IMR-90 (cell line): Measurements from ENCODE around the gene APLF. TPM values are rescaled to one million over a fixed set of nuclear protein-coding genes. Genes with fewer than 3 reads are reported as not detected.

Experiments used
- ATAC-seq: fragments of 200-7000 bp; cut with Tn5 transposase; 2 replicates; pipeline ENCODE4 v1.9.1; 2020; ENCODE audit warnings: low read depth, mild to moderate bottlenecking, moderate library complexity
- BruUV-seq: library from RNA; stranded (reverse); fragments of 400-500 nt; replicated peaks from 2 replicates; lab custom pipeline; 2021; lab: Mats Ljungman, UMichigan
- CTCF ChIA-PET: fragments of 300-600 bp; formaldehyde crosslinking; extraction: SDS; loops from one replicate; lab custom pipeline; 2021; ENCODE audit warnings: antibody characterized with exemption; lab: Yijun Ruan, JAX
- POLR2A ChIA-PET: fragments of 300-600 bp; sonication (Branson Sonifier 250); formaldehyde crosslinking; loops from one replicate; lab custom pipeline; 2022; ENCODE audit warnings: antibody characterized with exemption; ENCODE audit not compliant: unreplicated experiment; lab: Charles Lee
- DNase-seq: peaks from one replicate; pipeline ENCODE4 v3.0.0; 2013
- H2AFZ ChIP-seq: replicated peaks from 2 replicates; pipeline ENCODE3; 2013; ENCODE audit warnings: low read length, mild to moderate bottlenecking; ENCODE audit not compliant: poor library complexity
- H2AK5ac ChIP-seq: 2 replicates; pipeline ENCODE4 v1.6.1; 2013; ENCODE audit warnings: low read depth, low read length, inconsistent platforms
- H2AK9ac ChIP-seq: replicated peaks from 2 replicates; pipeline ENCODE3; 2013; ENCODE audit warnings: mild to moderate bottlenecking, low read depth, low read length, moderate library complexity; ENCODE audit not compliant: poor library complexity
- H2BK120ac ChIP-seq: 2 replicates; pipeline ENCODE4 v1.6.1; 2013; ENCODE audit warnings: low read depth, low read length, inconsistent platforms
- H2BK15ac ChIP-seq: 3 replicates; pipeline ENCODE4 v1.6.1; 2013; ENCODE audit warnings: low read depth, low read length, inconsistent platforms
- H2BK20ac ChIP-seq: 2 replicates; pipeline ENCODE4 v1.6.1; 2013; ENCODE audit warnings: low read depth, mild to moderate bottlenecking, inconsistent platforms, low read length, moderate library complexity
- H2BK5ac ChIP-seq: 2 replicates; pipeline ENCODE4 v1.6.1; 2013; ENCODE audit warnings: mild to moderate bottlenecking, low read depth, low read length, inconsistent platforms; ENCODE audit not compliant: poor library complexity, severe bottlenecking
- H3K14ac ChIP-seq: replicated peaks from 2 replicates; pipeline ENCODE4 v1.6.1; 2013; ENCODE audit warnings: low read depth, low read length, inconsistent platforms
- H3K18ac ChIP-seq: 2 replicates; pipeline ENCODE4 v1.6.1; 2013; ENCODE audit warnings: low read depth, low read length, control low read depth
- H3K23ac ChIP-seq: 2 replicates; pipeline ENCODE4 v1.6.1; 2013; ENCODE audit warnings: low read depth, low read length, inconsistent platforms
- H3K27ac ChIP-seq: 2 replicates; pipeline ENCODE4 v1.5.1; 2013; ENCODE audit warnings: mild to moderate bottlenecking, control low read depth, low read length; ENCODE audit not compliant: insufficient read depth
- H3K27me3 ChIP-seq: 2 replicates; pipeline ENCODE4 v1.6.1; 2013; ENCODE audit warnings: low read length; ENCODE audit not compliant: control insufficient read depth, insufficient read depth
- H3K36me3 ChIP-seq: 2 replicates; pipeline ENCODE4 v1.6.1; 2013; ENCODE audit warnings: low read length, mixed read lengths; ENCODE audit not compliant: control insufficient read depth, insufficient read depth
- H3K4ac ChIP-seq: 2 replicates; pipeline ENCODE4 v1.6.1; 2013; ENCODE audit warnings: low read depth, low read length, inconsistent platforms
- H3K4me1 ChIP-seq: 2 replicates; pipeline ENCODE4 v1.6.1; 2013; ENCODE audit warnings: low read length, mixed read lengths; ENCODE audit not compliant: control insufficient read depth, insufficient read depth
- H3K4me2 ChIP-seq: 2 replicates; pipeline ENCODE4 v1.6.1; 2013; ENCODE audit warnings: low read depth, mild to moderate bottlenecking, control low read depth, low read length, moderate library complexity
- H3K4me3 ChIP-seq: 2 replicates; pipeline ENCODE4 v1.5.1; 2013; ENCODE audit warnings: low read depth, mild to moderate bottlenecking, control low read depth, low read length, moderate library complexity; ENCODE audit not compliant: insufficient read depth
- H3K56ac ChIP-seq: 2 replicates; pipeline ENCODE4 v1.6.1; 2013; ENCODE audit warnings: low read length, inconsistent platforms; ENCODE audit not compliant: insufficient read depth; ENCODE audit errors: extremely low read depth
- H3K79me1 ChIP-seq, 2 experiments: 2 replicates each; pipeline ENCODE4 v1.6.1; 2013; ENCODE audit warnings: low read length in 2 of 2, inconsistent platforms in 1 of 2, low read depth in 1 of 2
- H3K9ac ChIP-seq: 2 replicates; pipeline ENCODE4 v1.6.1; 2013; ENCODE audit warnings: low read depth, low read length, control low read depth
- H3K9me1 ChIP-seq: 2 replicates; pipeline ENCODE4 v1.6.1; 2013; ENCODE audit warnings: low read length, inconsistent platforms; ENCODE audit not compliant: insufficient read depth
- H3K9me3 ChIP-seq: 2 replicates; pipeline ENCODE4 v1.6.1; 2013; ENCODE audit warnings: low read length; ENCODE audit not compliant: control insufficient read depth, insufficient read depth
- H4K20me1 ChIP-seq: 2 replicates; pipeline ENCODE4 v1.6.1; 2013; ENCODE audit warnings: low read length, inconsistent platforms; ENCODE audit not compliant: insufficient read depth
- H4K5ac ChIP-seq: 2 replicates; pipeline ENCODE4 v1.6.1; 2013; ENCODE audit warnings: mild to moderate bottlenecking, low read depth, low read length, control low read depth
- H4K8ac ChIP-seq, 2 experiments: 2 replicates each; pipeline ENCODE4 v1.6.1; 2013; ENCODE audit warnings: low read depth in 2 of 2, low read length in 2 of 2, control low read depth in 1 of 2, inconsistent platforms in 1 of 2
- H4K91ac ChIP-seq: 2 replicates; pipeline ENCODE4 v1.6.1; 2013; ENCODE audit warnings: low read depth, low read length, inconsistent platforms; ENCODE audit not compliant: insufficient read depth
- BHLHE40 ChIP-seq: fragments of 150-350 bp; IDR thresholded peaks from 2 replicates; pipeline ENCODE4 v1.6.1; 2016; ENCODE audit warnings: mild to moderate bottlenecking, low read depth, low read length
- CHD1 ChIP-seq: IDR thresholded peaks from 2 replicates; pipeline ENCODE4 v1.6.1; 2012; ENCODE audit warnings: low read depth, low read length, improper control_type of control experiment
- FOS ChIP-seq: fragments of 150-350 bp; IDR thresholded peaks from 2 replicates; pipeline ENCODE4 v1.6.1; 2016; ENCODE audit warnings: low read depth, low read length
- MAFK ChIP-seq: IDR thresholded peaks from 2 replicates; pipeline ENCODE4 v1.6.1; 2012; ENCODE audit warnings: low read depth, low read length, improper control_type of control experiment
- MAZ ChIP-seq: IDR thresholded peaks from 2 replicates; pipeline ENCODE4 v1.6.1; 2012; ENCODE audit warnings: low read depth, mild to moderate bottlenecking, low read length, improper control_type of control experiment, moderate library complexity, borderline replicate concordance
- MXI1 ChIP-seq: IDR thresholded peaks from 2 replicates; pipeline ENCODE4 v1.6.1; 2012; ENCODE audit warnings: low read depth, mild to moderate bottlenecking, low read length, moderate library complexity, borderline replicate concordance
- NFE2L2 ChIP-seq: fragments of 150-350 bp; IDR thresholded peaks from 2 replicates; pipeline ENCODE4 v1.6.1; 2016; ENCODE audit warnings: low read depth, mild to moderate bottlenecking, low read length
- POLR2A ChIP-seq: IDR thresholded peaks from 2 replicates; pipeline ENCODE4 v1.6.1; 2012; ENCODE audit warnings: mild to moderate bottlenecking, low read depth, low read length
- RAD21 ChIP-seq: IDR thresholded peaks from 2 replicates; pipeline ENCODE4 v1.6.1; 2012; ENCODE audit warnings: low read length, improper control_type of control experiment
- RFX5 ChIP-seq: IDR thresholded peaks from 2 replicates; pipeline ENCODE4 v1.8.0; 2012; ENCODE audit warnings: low read depth, mild to moderate bottlenecking, low read length, moderate library complexity
- SMC3 ChIP-seq: fragments of 150-350 bp; IDR thresholded peaks from 2 replicates; pipeline ENCODE4 v1.6.1; 2016; ENCODE audit warnings: low read depth, mild to moderate bottlenecking, antibody characterized with exemption, low read length, moderate library complexity
- WGBS, 2 experiments: methylation state at CpG; one replicate each; pipeline versions ENCODE4 v1.1.5 to v1.1.7; 2013; ENCODE audit warnings: missing lambda C conversion rate in 2 of 2; ENCODE audit not compliant: insufficient read length in 1 of 2; ENCODE audit errors: extremely low coverage in 2 of 2; 5-methylcytosine and 5-hydroxymethylcytosine counted together
- dilution Hi-C: fragments of 300-500 bp; cut with HindIII; formaldehyde crosslinking; loops from one replicate; pipeline ENCODE4 v1.14.3; 2018; ENCODE audit warnings: low sequenced_read_pairs; ENCODE audit not compliant: unreplicated experiment
- in situ Hi-C: fragments of 300-500 bp; cut with MboI; formaldehyde crosslinking; loops from 3 replicates; pipeline ENCODE4 v1.14.3; 2019; ENCODE audit warnings: low sequenced_read_pairs, inconsistent platforms, mixed read lengths
- intact Hi-C: fragments of 100-400 bp; cut with micrococcal nuclease; formaldehyde crosslinking; loops from 2 replicates; pipeline ENCODE4 v1.10.0; 2022
- polyA plus RNA-seq, 3 experiments: library from polyadenylated mRNA; depleted of rRNA; stranded (reverse); fragments of >200 nt; gene quantifications; 2 replicates each; pipeline ENCODE4 v1.2.3, GENCODE V29; 2012; ENCODE audit warnings: low replicate concordance in 1 of 3
- total RNA-seq: library from RNA; depleted of rRNA; stranded (reverse); fragments of >200 nt; gene quantifications from 2 replicates; pipeline ENCODE4 v1.2.3, GENCODE V29; 2012
- TF ChIP-seq, protein P1 (sequence below): fragments of 150-350 bp; IDR thresholded peaks from 2 replicates; pipeline ENCODE4 v1.6.1; 2017; ENCODE audit warnings: mild to moderate bottlenecking, antibody characterized with exemption, low read length, low read depth
- TF ChIP-seq, protein P2 (sequence below): conservative IDR thresholded peaks from 2 replicates; pipeline ENCODE4 v1.5.1; 2012; ENCODE audit warnings: mild to moderate bottlenecking, low read depth, low read length, improper control_type of control experiment
- TF ChIP-seq, protein P3 (sequence below): fragments of 150-350 bp; IDR thresholded peaks from 2 replicates; pipeline ENCODE4 v1.6.1; 2016; ENCODE audit warnings: low read depth, mild to moderate bottlenecking, low read length, moderate library complexity, borderline replicate concordance

Gene APLF
- total and polyA plus RNA-seq, 2 of the 4 experiments (the other 2 are of a cell fraction): 1.5 to 2.3 TPM

DNA sequence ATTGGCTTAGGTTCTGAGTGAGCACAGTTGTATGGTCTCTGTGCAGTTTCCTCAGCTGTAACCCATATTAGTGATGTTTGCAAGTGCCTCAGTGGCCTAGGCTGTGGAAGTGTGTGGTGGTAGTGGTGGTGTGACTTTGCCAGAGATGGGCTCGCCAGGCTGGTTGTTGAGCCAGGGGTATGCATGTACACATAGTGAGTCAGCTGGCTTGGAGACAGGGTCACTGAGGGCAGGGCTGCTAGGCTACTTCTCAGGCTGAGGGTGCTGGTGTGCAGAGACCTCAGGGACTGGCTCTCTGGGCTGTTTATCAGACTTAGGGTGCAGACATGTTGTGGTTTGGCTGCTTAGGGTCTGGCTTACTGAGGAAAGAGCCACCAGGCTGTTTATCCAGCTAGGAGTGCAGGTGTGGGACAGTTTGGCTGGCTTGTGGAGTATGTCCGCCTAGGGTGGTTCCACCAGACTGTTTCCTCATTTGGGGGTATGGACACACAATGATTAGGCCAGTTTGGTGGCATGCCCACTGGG is 15.0 kb downstream of the APLF start:
- CTCF ChIA-PET: interaction anchor here (1.9 kb wide), 1 partner anchor 443 kb away, joined by 6 read pairs; no protein-coding TSS in a partner anchor
- Histone ChIP-seq H3K27me3 (no peaks in the 10 kb centered on the region), H2AFZ (no peak overlapping the region), H4K91ac (no peak overlapping the region), H3K9me1 (peaks cover 5% of the 10 kb centered on the region; the same call in 1 of the 2 replicates), H2AK5ac (no peak overlapping the region), H3K4ac (no peak overlapping the region), H2AK9ac (no peak overlapping the region), H4K20me1 (no peaks in the 10 kb centered on the region), H3K14ac (no peak overlapping the region), H2BK120ac (no peak overlapping the region), H3K9me3 (no peaks in the 10 kb centered on the region), H3K4me2 (no peak overlapping the region), H3K9ac (no peak overlapping the region), H3K4me1 (peaks cover 3% of the 10 kb centered on the region), H2BK5ac (no peak overlapping the region), H3K27ac (no peak overlapping the region), H2BK15ac (no peak overlapping the region), H3K79me1 (peaks cover 0 to 10% of the 10 kb centered on the region in 2 experiments; a peak in 2 of 4 replicates), H3K4me3 (no peak overlapping the region), H3K56ac (no peak overlapping the region), H3K36me3 (no peaks in the 10 kb centered on the region), H2BK20ac (no peak overlapping the region), H4K5ac (no peak overlapping the region), H3K18ac (no peak overlapping the region), H3K23ac (no peak overlapping the region), H4K8ac (no peak overlapping the region)
- WGBS, 2 experiments: 100% methylated on average over 1 of the region's 2 CpGs; no CpG with 5 or more reads in 1 of the 2 experiments
- BruUV-seq: no TSS peak
- dilution Hi-C loops: no loop called here
- in situ Hi-C loops: loop anchor here (25.0 kb wide), 1 partner anchor 105 kb away; no protein-coding TSS in a partner anchor
- POLR2A ChIA-PET: no interaction called here
- no peak for ATAC-seq
- DNase-seq: no peak
- TF ChIP-seq SMC3: no peak
- TF ChIP-seq, protein P1, sequence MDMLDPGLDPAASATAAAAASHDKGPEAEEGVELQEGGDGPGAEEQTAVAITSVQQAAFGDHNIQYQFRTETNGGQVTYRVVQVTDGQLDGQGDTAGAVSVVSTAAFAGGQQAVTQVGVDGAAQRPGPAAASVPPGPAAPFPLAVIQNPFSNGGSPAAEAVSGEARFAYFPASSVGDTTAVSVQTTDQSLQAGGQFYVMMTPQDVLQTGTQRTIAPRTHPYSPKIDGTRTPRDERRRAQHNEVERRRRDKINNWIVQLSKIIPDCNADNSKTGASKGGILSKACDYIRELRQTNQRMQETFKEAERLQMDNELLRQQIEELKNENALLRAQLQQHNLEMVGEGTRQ: no peak
- no peak for TF ChIP-seq RFX5
- TF ChIP-seq MAFK: no peak
- TF ChIP-seq, protein P2, sequence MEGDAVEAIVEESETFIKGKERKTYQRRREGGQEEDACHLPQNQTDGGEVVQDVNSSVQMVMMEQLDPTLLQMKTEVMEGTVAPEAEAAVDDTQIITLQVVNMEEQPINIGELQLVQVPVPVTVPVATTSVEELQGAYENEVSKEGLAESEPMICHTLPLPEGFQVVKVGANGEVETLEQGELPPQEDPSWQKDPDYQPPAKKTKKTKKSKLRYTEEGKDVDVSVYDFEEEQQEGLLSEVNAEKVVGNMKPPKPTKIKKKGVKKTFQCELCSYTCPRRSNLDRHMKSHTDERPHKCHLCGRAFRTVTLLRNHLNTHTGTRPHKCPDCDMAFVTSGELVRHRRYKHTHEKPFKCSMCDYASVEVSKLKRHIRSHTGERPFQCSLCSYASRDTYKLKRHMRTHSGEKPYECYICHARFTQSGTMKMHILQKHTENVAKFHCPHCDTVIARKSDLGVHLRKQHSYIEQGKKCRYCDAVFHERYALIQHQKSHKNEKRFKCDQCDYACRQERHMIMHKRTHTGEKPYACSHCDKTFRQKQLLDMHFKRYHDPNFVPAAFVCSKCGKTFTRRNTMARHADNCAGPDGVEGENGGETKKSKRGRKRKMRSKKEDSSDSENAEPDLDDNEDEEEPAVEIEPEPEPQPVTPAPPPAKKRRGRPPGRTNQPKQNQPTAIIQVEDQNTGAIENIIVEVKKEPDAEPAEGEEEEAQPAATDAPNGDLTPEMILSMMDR: no peak
- no peak for TF ChIP-seq POLR2A
- TF ChIP-seq CHD1: no peak
- no peak for TF ChIP-seq RAD21
- no peak for TF ChIP-seq NFE2L2
- TF ChIP-seq, protein P3, sequence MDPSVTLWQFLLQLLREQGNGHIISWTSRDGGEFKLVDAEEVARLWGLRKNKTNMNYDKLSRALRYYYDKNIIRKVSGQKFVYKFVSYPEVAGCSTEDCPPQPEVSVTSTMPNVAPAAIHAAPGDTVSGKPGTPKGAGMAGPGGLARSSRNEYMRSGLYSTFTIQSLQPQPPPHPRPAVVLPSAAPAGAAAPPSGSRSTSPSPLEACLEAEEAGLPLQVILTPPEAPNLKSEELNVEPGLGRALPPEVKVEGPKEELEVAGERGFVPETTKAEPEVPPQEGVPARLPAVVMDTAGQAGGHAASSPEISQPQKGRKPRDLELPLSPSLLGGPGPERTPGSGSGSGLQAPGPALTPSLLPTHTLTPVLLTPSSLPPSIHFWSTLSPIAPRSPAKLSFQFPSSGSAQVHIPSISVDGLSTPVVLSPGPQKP: no peak
- no peak for TF ChIP-seq BHLHE40
- no peak for TF ChIP-seq MXI1
- no peak for TF ChIP-seq FOS
- TF ChIP-seq MAZ: no peak
- intact Hi-C loops: no loop called here
